Stimulated activated effector memory CD8-positive, alpha-beta T cell treated with anti-CD3 and anti-CD28 coated beads, Interleukin-12 subunit alpha, Interleukin-12 subunit beta, amount 100 ng/mL, for 72 hours (primary cell): ENCODE data around the gene CHPT1.

Experiments
- ATAC-seq: fragments of 150-1000 bp; cut with Tn5 transposase; 2 replicates; pipeline ENCODE4 v1.10.0; 2021
- DNase-seq, 2 donors: peaks; one replicate each; pipeline ENCODE4 v3.0.0; 2021 to 2022; ENCODE audit warnings: low spot score in 2 of 2
- H3K27ac Mint-ChIP-seq: one replicate; pipeline ENCODE4 v1.8.0; 2022; ENCODE audit warnings: mild to moderate bottlenecking, mixed read lengths
- H3K36me3 Mint-ChIP-seq: one replicate; pipeline ENCODE4 v1.8.0; 2022; ENCODE audit warnings: mild to moderate bottlenecking, mixed read lengths
- H3K4me1 Mint-ChIP-seq: one replicate; pipeline ENCODE4 v1.8.0; 2022; ENCODE audit warnings: mixed read lengths
- H3K4me3 Mint-ChIP-seq: one replicate; pipeline ENCODE4 v1.8.0; 2022; ENCODE audit warnings: mild to moderate bottlenecking, mixed read lengths
- H3K9me3 Mint-ChIP-seq: one replicate; pipeline ENCODE4 v1.8.0; 2022; ENCODE audit warnings: mixed read lengths

Gene CHPT1

DNA sequence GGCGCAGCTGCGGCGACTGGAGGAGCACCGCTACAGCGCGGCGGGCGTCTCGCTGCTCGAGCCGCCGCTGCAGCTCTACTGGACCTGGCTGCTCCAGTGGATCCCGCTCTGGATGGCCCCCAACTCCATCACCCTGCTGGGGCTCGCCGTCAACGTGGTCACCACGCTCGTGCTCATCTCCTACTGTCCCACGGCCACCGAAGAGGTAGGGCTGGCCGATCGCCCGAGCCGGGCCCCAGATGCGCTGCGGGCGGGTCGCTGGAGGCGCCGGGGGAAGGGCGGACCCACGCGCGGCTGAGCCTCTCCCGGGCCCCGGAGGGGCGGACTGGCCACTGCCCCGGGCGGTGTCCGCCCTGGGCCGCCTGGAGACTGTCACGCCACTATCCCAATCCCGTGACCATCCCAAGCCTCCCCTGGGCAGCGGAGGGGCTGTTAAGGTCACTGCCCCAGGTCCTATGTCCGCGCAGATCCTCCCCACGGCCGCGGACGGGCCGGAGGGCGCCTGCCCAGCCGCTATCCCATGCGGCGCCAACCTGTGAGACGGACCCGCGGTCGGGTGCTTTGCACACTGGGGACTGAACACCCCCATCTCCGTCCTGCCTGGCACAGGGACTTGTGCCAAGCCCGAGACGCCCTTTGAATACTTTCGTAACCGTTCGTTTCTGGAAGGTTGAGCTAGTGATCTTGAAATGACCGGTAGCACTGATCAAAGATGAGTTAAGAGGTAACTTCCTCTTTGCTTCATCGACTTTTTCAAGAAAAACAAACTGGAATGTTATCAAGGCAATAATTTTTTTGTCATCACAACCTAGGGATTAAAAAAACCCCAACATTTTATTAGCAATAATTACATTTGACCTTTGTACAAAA is 725 bp downstream of the CHPT1 start:
- peak; percentile 24 to 73 for DNase-seq

GRCh38 chr12:101698800-101699347 is 1.4 kb downstream of the CHPT1 start:
- no peaks in the 10 kb centered on the region for H3K9me3 Mint-ChIP-seq
- H3K4me3 Mint-ChIP-seq = peak overlapping the region; percentile 88
- peaks cover 35% of the 10 kb centered on the region for H3K4me1 Mint-ChIP-seq
- no peak for DNase-seq
- peaks cover 8% of the 10 kb centered on the region for H3K36me3 Mint-ChIP-seq
- ATAC-seq = no peak
- H3K27ac Mint-ChIP-seq = peak overlapping the region; percentile 90

More for the DNA sequence above, 725 bp downstream of the CHPT1 start:
- no peaks in the 10 kb centered on the region for H3K9me3 Mint-ChIP-seq
- H3K4me3 Mint-ChIP-seq = peak overlapping the region; percentile 88
- peaks cover 35% of the 10 kb centered on the region for H3K4me1 Mint-ChIP-seq
- ATAC-seq = peak; percentile 55
- H3K27ac Mint-ChIP-seq = peak overlapping the region; percentile 90
- H3K36me3 Mint-ChIP-seq = peaks cover 5% of the 10 kb centered on the region

DNA sequence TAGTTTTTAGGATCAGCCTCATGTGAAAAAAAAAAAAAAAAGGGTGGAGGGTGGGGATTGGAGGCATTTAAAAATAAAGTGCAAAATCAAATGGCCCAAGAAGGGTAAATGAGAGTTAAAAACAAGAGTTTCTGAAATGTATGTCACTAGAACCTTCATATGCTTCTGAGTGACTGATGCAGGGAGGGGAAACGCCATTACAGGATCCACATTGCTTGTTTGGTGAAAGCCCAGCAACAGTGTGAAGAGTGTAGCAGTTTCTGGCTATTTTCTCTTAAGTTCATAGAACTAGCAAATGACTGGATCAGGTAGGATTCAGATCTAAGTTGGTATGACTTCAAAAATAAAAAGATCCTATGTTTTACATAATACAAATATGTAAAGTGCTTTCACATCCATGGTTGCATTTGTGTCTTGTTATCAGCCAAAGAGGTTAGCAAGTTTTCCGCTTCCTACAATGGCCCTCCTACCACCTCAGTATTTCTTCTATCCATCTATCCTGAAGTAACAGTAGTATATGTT is 2.9 kb downstream of the CHPT1 start:
- Mint-ChIP-seq H3K9me3 (no peaks in the 10 kb centered on the region), H3K27ac (no peak overlapping the region), H3K4me1 (peaks cover 35% of the 10 kb centered on the region), H3K36me3 (peaks cover 9% of the 10 kb centered on the region), H3K4me3 (no peak overlapping the region)
- ATAC-seq = no peak
- DNase-seq = no peak

DNA sequence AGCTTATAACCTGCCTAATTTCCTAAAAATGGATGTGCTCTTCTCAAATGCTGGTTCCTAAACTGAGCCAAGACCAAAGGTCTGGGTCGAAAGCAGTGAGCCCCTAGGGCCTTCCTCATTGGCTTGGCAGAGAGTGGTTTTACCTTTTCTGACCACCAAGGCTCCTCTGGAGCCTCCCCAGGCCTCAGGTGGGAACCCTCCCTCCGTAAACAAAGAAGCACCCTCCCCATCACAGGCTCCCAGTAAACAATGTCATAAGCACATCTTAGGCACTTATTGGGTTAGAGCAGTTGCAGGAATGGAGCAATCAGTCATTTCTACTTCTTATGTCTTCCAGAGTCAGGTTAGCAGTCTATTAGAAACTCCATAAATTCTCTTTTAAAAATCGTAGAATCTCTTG is 6.0 kb downstream of the CHPT1 start:
- Mint-ChIP-seq H3K36me3 (peaks cover 5% of the 10 kb centered on the region), H3K9me3 (no peaks in the 10 kb centered on the region), H3K27ac (no peak overlapping the region), H3K4me3 (no peak overlapping the region), H3K4me1 (peaks cover 39% of the 10 kb centered on the region)
- no peak for ATAC-seq
- no peak for DNase-seq

- ATAC-seq = no peak
- H3K36me3 Mint-ChIP-seq = peaks cover 4% of the 10 kb centered on the region
- peaks cover 27% of the 10 kb centered on the region for H3K4me1 Mint-ChIP-seq
- H3K4me3 Mint-ChIP-seq = no peak overlapping the region
- no peaks in the 10 kb centered on the region for H3K9me3 Mint-ChIP-seq
- H3K27ac Mint-ChIP-seq = peak overlapping the region; percentile 3
- DNase-seq = no peak
Observed at GRCh38 chr12:101706403-101706802, 9.0 kb downstream of the CHPT1 start.

GRCh38 chr12:101707131-101707782 is 9.8 kb downstream of the CHPT1 start:
- H3K36me3 Mint-ChIP-seq = peaks cover 4% of the 10 kb centered on the region
- H3K4me1 Mint-ChIP-seq = peaks cover 20% of the 10 kb centered on the region
- no peak overlapping the region for H3K4me3 Mint-ChIP-seq
- H3K27ac Mint-ChIP-seq = peak overlapping the region; percentile 3
- ATAC-seq (no peak), DNase-seq (no peak)
- H3K9me3 Mint-ChIP-seq = no peaks in the 10 kb centered on the region

DNA sequence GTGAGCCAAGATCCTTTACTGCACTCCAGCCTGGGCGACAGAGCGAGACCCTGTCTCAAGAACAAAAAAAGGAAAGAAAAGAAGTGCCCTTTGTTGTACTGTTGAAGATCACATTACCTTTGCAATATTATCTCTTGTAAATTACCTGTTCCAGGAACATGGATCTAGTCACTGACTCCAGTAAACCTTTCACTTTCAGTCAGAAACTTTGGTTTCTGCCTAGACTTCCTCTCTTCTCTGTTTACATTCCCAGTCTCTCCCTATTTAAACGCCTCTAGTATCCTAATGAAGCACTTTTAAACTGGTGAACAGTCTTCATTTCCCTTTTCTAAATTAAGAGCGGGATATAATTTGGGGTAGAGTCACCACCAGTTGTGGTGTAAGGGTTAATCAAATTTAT is 12.8 kb downstream of the CHPT1 start:
- Mint-ChIP-seq H3K4me1 (peaks cover 20% of the 10 kb centered on the region), H3K27ac (no peak overlapping the region), H3K4me3 (no peak overlapping the region), H3K9me3 (no peaks in the 10 kb centered on the region), H3K36me3 (no peaks in the 10 kb centered on the region)
- ATAC-seq (no peak), DNase-seq (no peak)

DNA sequence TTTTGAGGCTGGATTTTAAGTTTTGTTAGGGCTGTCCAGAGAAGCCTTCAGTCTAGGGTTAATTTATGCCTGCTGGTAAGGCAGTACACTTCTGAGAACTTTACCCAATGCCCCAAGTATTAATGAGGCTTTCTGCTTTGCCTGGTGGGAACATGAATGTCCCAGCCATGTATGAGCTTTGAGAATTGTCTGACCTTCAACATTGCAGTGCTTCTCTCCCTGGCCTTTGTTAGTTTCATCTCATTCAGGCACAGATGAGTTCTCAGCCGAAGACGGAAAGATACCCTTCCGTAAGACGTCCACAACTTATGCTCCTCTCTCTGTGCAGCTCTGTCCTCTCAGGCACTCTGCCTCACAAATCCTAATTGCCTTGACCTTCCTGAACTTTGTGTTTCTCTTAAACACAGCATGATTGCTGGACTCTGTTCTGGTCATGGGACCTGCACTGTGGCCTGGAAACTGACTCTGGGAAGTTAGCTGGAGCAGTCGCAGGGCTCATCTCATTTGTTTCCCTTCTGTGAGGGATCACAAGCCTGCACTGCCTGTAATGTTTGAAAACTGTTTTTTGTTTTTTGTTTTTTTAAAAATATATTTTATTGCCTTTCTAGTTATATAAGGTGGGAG is 15.7 kb downstream of the CHPT1 start:
- no peak overlapping the region for H3K4me3 Mint-ChIP-seq
- peaks cover 8% of the 10 kb centered on the region for H3K4me1 Mint-ChIP-seq
- H3K27ac Mint-ChIP-seq = peak overlapping the region; percentile 79
- no peak for ATAC-seq
- no peaks in the 10 kb centered on the region for H3K36me3 Mint-ChIP-seq
- DNase-seq = no peak
- no peaks in the 10 kb centered on the region for H3K9me3 Mint-ChIP-seq

GRCh38 chr12:101713930-101714329 is 16.5 kb downstream of the CHPT1 start:
- ATAC-seq = no peak
- no peak for DNase-seq

DNA sequence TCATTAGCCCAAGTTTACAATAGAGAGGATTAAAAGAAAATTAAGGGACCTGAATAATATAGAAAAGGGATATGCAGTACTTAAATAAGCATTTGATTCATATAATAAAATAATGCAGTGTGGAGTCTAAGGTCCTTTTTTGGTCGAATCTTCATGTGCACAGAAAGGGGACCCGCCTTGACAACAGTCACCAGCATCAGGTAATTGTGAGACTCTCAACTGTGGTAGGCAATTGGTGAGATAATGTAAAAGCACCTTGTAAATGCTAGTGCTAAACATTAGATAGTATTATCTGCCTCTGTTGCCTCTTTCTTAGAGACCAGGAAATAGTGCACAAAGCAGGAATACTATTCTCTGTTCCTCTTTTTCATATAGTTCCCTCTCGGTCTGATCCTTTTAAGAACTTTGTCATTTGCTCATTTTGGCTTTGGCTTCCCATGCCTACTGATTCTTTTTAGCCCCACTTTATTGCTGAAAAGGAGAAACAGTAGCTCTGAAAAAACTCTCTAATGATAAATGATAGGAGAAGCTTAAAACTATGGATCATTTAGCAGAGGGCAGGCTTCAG is 17.5 kb downstream of the CHPT1 start:
- no peaks in the 10 kb centered on the region for H3K36me3 Mint-ChIP-seq
- no peaks in the 10 kb centered on the region for H3K4me1 Mint-ChIP-seq
- DNase-seq (no peak), ATAC-seq (no peak)
- no peak overlapping the region for H3K27ac Mint-ChIP-seq
- H3K4me3 Mint-ChIP-seq = no peak overlapping the region
- no peaks in the 10 kb centered on the region for H3K9me3 Mint-ChIP-seq

More at GRCh38 chr12:101713930-101714329, 16.5 kb downstream of the CHPT1 start:
- H3K9me3 Mint-ChIP-seq = no peaks in the 10 kb centered on the region
- H3K27ac Mint-ChIP-seq = no peak overlapping the region
- H3K4me3 Mint-ChIP-seq = no peak overlapping the region
- H3K36me3 Mint-ChIP-seq = no peaks in the 10 kb centered on the region
- peaks cover 8% of the 10 kb centered on the region for H3K4me1 Mint-ChIP-seq

DNA sequence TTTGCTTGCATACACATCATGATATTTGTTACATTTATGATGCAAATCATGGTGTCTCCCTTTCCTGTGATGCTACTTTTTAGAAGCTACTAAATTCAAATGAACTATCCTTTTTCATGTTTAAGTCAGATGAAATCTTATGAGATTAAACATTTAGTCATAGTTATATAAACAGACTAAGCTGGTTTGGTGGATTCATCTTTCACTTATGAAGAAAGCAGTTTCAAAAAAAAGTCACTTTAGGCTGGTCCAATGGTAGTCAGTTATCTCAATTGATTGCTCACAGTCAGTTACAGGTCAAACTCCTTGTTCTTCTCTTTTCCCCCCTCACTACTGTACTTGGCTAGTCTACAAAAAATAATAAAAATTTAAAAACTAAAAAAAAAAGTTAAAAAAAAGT is 22.1 kb downstream of the CHPT1 start:
- DNase-seq (no peak), ATAC-seq (no peak)
- H3K36me3 Mint-ChIP-seq = peaks cover 5% of the 10 kb centered on the region
- no peak overlapping the region for H3K4me3 Mint-ChIP-seq
- H3K4me1 Mint-ChIP-seq = no peaks in the 10 kb centered on the region
- H3K27ac Mint-ChIP-seq = no peak overlapping the region
- no peaks in the 10 kb centered on the region for H3K9me3 Mint-ChIP-seq

DNA sequence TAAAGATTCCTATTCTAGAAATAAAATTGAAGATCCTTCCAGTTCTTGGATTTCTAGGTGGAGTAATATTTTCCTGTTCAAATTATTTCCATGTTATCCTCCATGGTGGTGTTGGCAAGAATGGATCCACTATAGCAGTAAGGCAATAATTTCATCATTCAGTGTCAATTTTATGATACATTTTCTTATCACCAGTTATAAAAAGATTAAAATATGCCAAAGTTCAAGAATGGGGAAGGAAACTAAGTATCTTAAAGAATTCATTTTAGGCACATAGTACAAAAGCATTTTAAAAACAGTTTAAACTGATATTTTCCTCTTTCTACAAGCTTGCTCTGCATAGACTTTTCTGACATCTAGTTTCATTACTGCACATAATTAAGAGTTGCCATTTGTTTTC is 22.7 kb downstream of the CHPT1 start:
- no peak overlapping the region for H3K27ac Mint-ChIP-seq
- H3K4me1 Mint-ChIP-seq = no peaks in the 10 kb centered on the region
- H3K9me3 Mint-ChIP-seq = no peaks in the 10 kb centered on the region
- no peak for ATAC-seq
- H3K36me3 Mint-ChIP-seq = peaks cover 10% of the 10 kb centered on the region
- DNase-seq = no peak
- no peak overlapping the region for H3K4me3 Mint-ChIP-seq

DNA sequence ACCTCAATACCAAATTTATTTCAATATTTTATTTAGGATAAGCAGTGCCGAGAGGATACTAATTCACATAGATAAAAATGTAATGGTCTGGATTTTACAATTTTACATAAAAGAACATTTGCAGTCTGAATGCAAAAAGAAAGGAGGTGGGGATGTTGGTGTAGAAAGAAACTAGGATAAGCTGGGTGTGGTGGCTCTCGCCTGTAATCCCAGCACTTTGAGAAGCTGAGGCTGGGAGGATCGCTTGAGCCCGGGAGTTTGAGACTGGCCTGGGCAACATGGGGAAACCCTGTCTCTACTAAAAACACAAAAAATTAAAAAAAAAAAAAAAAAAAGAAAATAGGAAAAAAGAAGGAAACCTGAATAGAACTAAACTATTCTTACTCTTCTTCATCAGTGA is 25.0 kb downstream of the CHPT1 start:
- no peak overlapping the region for H3K4me3 Mint-ChIP-seq
- peaks cover 26% of the 10 kb centered on the region for H3K36me3 Mint-ChIP-seq
- no peaks in the 10 kb centered on the region for H3K9me3 Mint-ChIP-seq
- ATAC-seq (no peak), DNase-seq (no peak)
- H3K27ac Mint-ChIP-seq = no peak overlapping the region
- no peaks in the 10 kb centered on the region for H3K4me1 Mint-ChIP-seq

DNA sequence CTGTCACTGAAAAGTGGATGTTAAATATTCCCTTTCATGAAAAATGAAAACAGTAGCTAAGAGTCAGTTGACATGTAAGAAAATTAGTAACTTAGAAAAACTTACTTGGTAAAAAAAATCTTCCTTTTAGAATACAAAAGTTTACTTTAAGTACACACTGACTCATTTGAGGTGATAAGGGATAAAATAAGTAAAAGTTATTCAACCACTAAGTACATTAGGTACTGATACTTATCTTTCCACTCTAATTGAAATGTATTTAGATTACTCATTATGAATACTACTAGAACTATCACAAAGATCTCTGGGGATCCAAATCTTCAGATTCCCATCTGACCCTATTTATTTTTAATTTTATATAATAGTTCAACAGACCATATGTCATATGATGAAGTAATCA is 29.7 kb downstream of the CHPT1 start:
- no peaks in the 10 kb centered on the region for H3K4me1 Mint-ChIP-seq
- H3K4me3 Mint-ChIP-seq = no peak overlapping the region
- no peak overlapping the region for H3K27ac Mint-ChIP-seq
- DNase-seq = no peak
- peaks cover 57% of the 10 kb centered on the region for H3K36me3 Mint-ChIP-seq
- no peak for ATAC-seq
- no peaks in the 10 kb centered on the region for H3K9me3 Mint-ChIP-seq

- Mint-ChIP-seq H3K4me1 (no peaks in the 10 kb centered on the region), H3K36me3 (peaks cover 65% of the 10 kb centered on the region), H3K27ac (no peak overlapping the region), H3K9me3 (no peaks in the 10 kb centered on the region), H3K4me3 (no peak overlapping the region)
- ATAC-seq (no peak), DNase-seq (no peak)
Observed at GRCh38 chr12:101729842-101730241, 32.4 kb downstream of the CHPT1 start.
